ENCODE data around the gene LRRK1.

Gene LRRK1

GRCh38 chr15:101105059-101105891 lies 186.1 kb downstream of the LRRK1 start:
- Mint-ChIP-seq H3K27me3 (ENCODE audit: low read depth) (peaks cover 6% of the 10 kb centered on the region), H3K4me3 (no peak overlapping the region), H3K4me1 (peaks cover 48% of the 10 kb centered on the region), H3K36me3 (ENCODE audit: low read depth) (peaks cover 3% of the 10 kb centered on the region), H3K9me3 (no peaks in the 10 kb centered on the region), H3K27ac (peak overlapping the region; percentile 84 to 94 (median 87))
- TF ChIP-seq CTCF (IDR thresholded peaks at IDR 0.05; ENCODE audit: unreplicated experiment in 3 of 3): no peak

- Mint-ChIP-seq H3K4me3 (no peak overlapping the region), H3K27ac (peak overlapping the region; percentile 83 to 87 (median 84)), H3K4me1 (peaks cover 57% of the 10 kb centered on the region), H3K27me3 (ENCODE audit: low read depth) (peaks cover 6% of the 10 kb centered on the region), H3K36me3 (ENCODE audit: low read depth) (no peaks in the 10 kb centered on the region), H3K9me3 (no peaks in the 10 kb centered on the region)
- no peak for TF ChIP-seq CTCF (IDR thresholded peaks at IDR 0.05; ENCODE audit: unreplicated experiment in 3 of 3)
Observed at GRCh38 chr15:101107101-101107500, 187.9 kb downstream of the LRRK1 start.

GRCh38 chr15:101107625-101108460 lies 188.7 kb downstream of the LRRK1 start:
- no peak for TF ChIP-seq CTCF (IDR thresholded peaks at IDR 0.05; ENCODE audit: unreplicated experiment in 3 of 3)
- peaks cover 63% of the 10 kb centered on the region for H3K4me1 Mint-ChIP-seq
- H3K36me3 Mint-ChIP-seq (ENCODE audit: low read depth): no peaks in the 10 kb centered on the region
- peaks cover 6% of the 10 kb centered on the region for H3K27me3 Mint-ChIP-seq (ENCODE audit: low read depth)
- no peak overlapping the region for H3K4me3 Mint-ChIP-seq
- no peaks in the 10 kb centered on the region for H3K9me3 Mint-ChIP-seq
- H3K27ac Mint-ChIP-seq: peak overlapping the region in 2 of 3 experiments; percentile 83 to 84

- Mint-ChIP-seq H3K27ac (no peak overlapping the region), H3K27me3 (ENCODE audit: low read depth) (peaks cover 3% of the 10 kb centered on the region), H3K9me3 (no peaks in the 10 kb centered on the region), H3K4me3 (no peak overlapping the region), H3K4me1 (peaks cover 62% of the 10 kb centered on the region), H3K36me3 (ENCODE audit: low read depth) (no peaks in the 10 kb centered on the region)
- TF ChIP-seq CTCF (IDR thresholded peaks at IDR 0.05; ENCODE audit: unreplicated experiment in 3 of 3): no peak
Observed at GRCh38 chr15:101108461-101108775, 189.3 kb downstream of the LRRK1 start.

GRCh38 chr15:101108791-101109190 lies 189.6 kb downstream of the LRRK1 start:
- no peaks in the 10 kb centered on the region for H3K36me3 Mint-ChIP-seq (ENCODE audit: low read depth)
- peaks cover 62% of the 10 kb centered on the region for H3K4me1 Mint-ChIP-seq
- no peaks in the 10 kb centered on the region for H3K27me3 Mint-ChIP-seq (ENCODE audit: low read depth)
- H3K9me3 Mint-ChIP-seq: no peaks in the 10 kb centered on the region
- H3K27ac Mint-ChIP-seq: peak overlapping the region in 1 of 3 experiments; percentile 21
- no peak for TF ChIP-seq CTCF (IDR thresholded peaks at IDR 0.05; ENCODE audit: unreplicated experiment in 3 of 3)
- no peak overlapping the region for H3K4me3 Mint-ChIP-seq
